H1 (cell line): ENCODE data around the gene HDAC2. TPM values are rescaled to one million over a fixed set of nuclear protein-coding genes. Genes with fewer than 3 reads are reported as not detected.
A peak's percentile ranks its signal among the peaks of the same experiment; 100 is the strongest.

ENCODE experiments used
- CTCF ChIA-PET: fragments of 300-600 bp; sonication (Branson Sonifier 250); formaldehyde crosslinking; loops from one replicate; lab custom pipeline; 2021; ENCODE audit not compliant: partially characterized antibody; lab: Charles Lee
- POLR2A ChIA-PET: fragments of 300-600 bp; sonication (Branson Sonifier 250); formaldehyde crosslinking; loops from one replicate; lab custom pipeline; 2021; ENCODE audit warnings: inconsistent platforms; ENCODE audit not compliant: partially characterized antibody; lab: Charles Lee
- DNase-seq, 2 experiments: peaks; one replicate each; pipeline versions ENCODE4 v3.0.0 to v3.0.0-alpha.2; 2010 to 2022; ENCODE audit warnings: low spot score in 2 of 2, low read depth in 1 of 2, mixed read lengths in 1 of 2
- FAIRE-seq: peaks from 2 replicates; lab custom pipeline; 2011; peaks lifted over from hg19 to GRCh38; lab: Jason Lieb, UNC
- H2AFZ ChIP-seq: 2 replicates; pipeline ENCODE4 v1.8.1; 2012; ENCODE audit warnings: low read length, inconsistent platforms
- H2AK5ac ChIP-seq: 2 replicates; pipeline ENCODE4 v1.6.1; 2013; ENCODE audit warnings: low read depth, low read length
- H2BK120ac ChIP-seq: replicated peaks from 2 replicates; pipeline ENCODE3; 2013; ENCODE audit warnings: low read depth, low read length, inconsistent platforms
- H2BK12ac ChIP-seq: 2 replicates; pipeline ENCODE4 v1.6.1; 2013; ENCODE audit warnings: low read depth, low read length
- H2BK15ac ChIP-seq: 2 replicates; pipeline ENCODE4 v1.6.1; 2013; ENCODE audit warnings: low read length
- H2BK20ac ChIP-seq: 2 replicates; pipeline ENCODE4 v1.6.1; 2013; ENCODE audit warnings: low read length
- H2BK5ac ChIP-seq: 2 replicates; pipeline ENCODE4 v1.6.1; 2013; ENCODE audit warnings: low read depth, low read length
- H3K14ac ChIP-seq: 2 replicates; pipeline ENCODE4 v1.6.1; 2013; ENCODE audit warnings: inconsistent platforms; ENCODE audit not compliant: insufficient read length
- H3K18ac ChIP-seq: 2 replicates; pipeline ENCODE4 v1.6.1; 2013; ENCODE audit warnings: low read length; ENCODE audit errors: extremely low read depth
- H3K23ac ChIP-seq: 2 replicates; pipeline ENCODE4 v1.6.1; 2013; ENCODE audit warnings: inconsistent platforms; ENCODE audit not compliant: insufficient read length
- H3K23me2 ChIP-seq: 2 replicates; pipeline ENCODE4 v1.6.1; 2013; ENCODE audit warnings: low read depth, low read length
- H3K27ac ChIP-seq: 2 replicates; pipeline ENCODE4 v1.6.1; 2011; ENCODE audit warnings: low read depth, low read length, inconsistent platforms
- H3K27me3 ChIP-seq, 4 experiments: replicated peaks in 1 of 4; 1 replicate in 1 of 4; 2 replicates in 3 of 4; pipeline versions ENCODE4 v1.6.1 to v1.8.1; 2011 to 2013; ENCODE audit warnings: low read length in 3 of 4, mild to moderate bottlenecking in 3 of 4, inconsistent platforms in 2 of 4, mixed read lengths in 2 of 4, moderate library complexity in 1 of 4; ENCODE audit not compliant: control insufficient read depth in 3 of 4, insufficient read depth in 3 of 4; ENCODE audit errors: extremely low read depth in 1 of 4
- H3K36me3 ChIP-seq, 4 experiments: 2 replicates each; pipeline versions ENCODE4 v1.6.1 to v1.8.1; 2011 to 2013; ENCODE audit warnings: mild to moderate bottlenecking in 4 of 4, low read length in 3 of 4, moderate library complexity in 2 of 4, control low read depth in 1 of 4, inconsistent platforms in 1 of 4; ENCODE audit not compliant: insufficient read depth in 4 of 4, control insufficient read depth in 2 of 4
- H3K4ac ChIP-seq: replicated peaks from 2 replicates; pipeline ENCODE3; 2013; ENCODE audit warnings: low read length, low read depth, mixed read lengths, inconsistent platforms; ENCODE audit not compliant: insufficient read length
- H3K4me1 ChIP-seq, 4 experiments: replicated peaks in 1 of 4; 1 replicate in 1 of 4; 2 replicates in 3 of 4; pipeline versions ENCODE4 v1.6.1 to v1.8.1; 2011 to 2013; ENCODE audit warnings: low read length in 3 of 4, inconsistent platforms in 2 of 4, mixed read lengths in 1 of 4; ENCODE audit not compliant: insufficient read depth in 4 of 4, control insufficient read depth in 3 of 4
- H3K4me2 ChIP-seq, 2 experiments: 2 replicates each; pipeline versions ENCODE4 v1.6.1 to v1.8.1; 2011 to 2013; ENCODE audit warnings: low read depth in 2 of 2, low read length in 2 of 2, control low read depth in 1 of 2, inconsistent platforms in 1 of 2, mild to moderate bottlenecking in 1 of 2; ENCODE audit not compliant: insufficient read depth in 1 of 2
- H3K4me3 ChIP-seq, 4 experiments: fragments of 200-600, 300-600 bp in 1 of 4; sonication (generic), shearing (Covaris generic), sonication (Bioruptor Twin) in 1 of 4; 2 replicates each; pipeline versions ENCODE4 v1.5.1 to v1.8.1; 2011 to 2016; ENCODE audit warnings: low read length in 4 of 4, low read depth in 3 of 4, control low read depth in 2 of 4, inconsistent platforms in 2 of 4, mild to moderate bottlenecking in 2 of 4, mixed read lengths in 1 of 4, moderate library complexity in 1 of 4; ENCODE audit not compliant: insufficient read depth in 2 of 4; ENCODE audit errors: extremely low read depth in 1 of 4
- H3K56ac ChIP-seq: replicated peaks from 2 replicates; pipeline ENCODE3; 2013; ENCODE audit warnings: low read depth, mild to moderate bottlenecking, mixed read lengths, low read length, inconsistent platforms; ENCODE audit not compliant: insufficient read length
- H3K79me1 ChIP-seq: 2 replicates; pipeline ENCODE4 v1.6.1; 2013; ENCODE audit warnings: low read depth, low read length, control low read depth
- H3K79me2 ChIP-seq, 2 experiments: 2 replicates each; pipeline versions ENCODE4 v1.6.1 to v1.8.1; 2012 to 2013; ENCODE audit warnings: low read length in 2 of 2, mild to moderate bottlenecking in 2 of 2, inconsistent platforms in 1 of 2; ENCODE audit not compliant: insufficient read depth in 2 of 2, control insufficient read depth in 1 of 2
- H3K9ac ChIP-seq, 4 experiments: replicated peaks in 1 of 4; 1 replicate in 1 of 4; 2 replicates in 3 of 4; pipeline versions ENCODE4 v1.6.1 to v1.8.1; 2011 to 2013; ENCODE audit warnings: low read depth in 3 of 4, low read length in 3 of 4, control low read depth in 2 of 4, mild to moderate bottlenecking in 2 of 4, moderate library complexity in 2 of 4, inconsistent platforms in 1 of 4; ENCODE audit errors: extremely low read depth in 1 of 4
- H3K9me3 ChIP-seq, 2 experiments: 2 replicates each; pipeline versions ENCODE4 v1.6.1 to v1.8.1; 2012 to 2013; ENCODE audit warnings: mild to moderate bottlenecking in 2 of 2, moderate library complexity in 2 of 2, control low read depth in 1 of 2, inconsistent platforms in 1 of 2, low read depth in 1 of 2, low read length in 1 of 2, mixed read lengths in 1 of 2; ENCODE audit not compliant: insufficient read depth in 2 of 2
- H4K20me1 ChIP-seq, 2 experiments: replicated peaks in 1 of 2; 2 replicates each; pipeline versions ENCODE3 to v1.8.1; 2011 to 2013; ENCODE audit warnings: inconsistent platforms in 2 of 2, low read length in 2 of 2, mild to moderate bottlenecking in 1 of 2; ENCODE audit not compliant: insufficient read depth in 2 of 2, control insufficient read depth in 1 of 2
- H4K5ac ChIP-seq: 2 replicates; pipeline ENCODE4 v1.6.1; 2013; ENCODE audit warnings: low read length, low read depth, mixed read lengths, inconsistent platforms; ENCODE audit not compliant: insufficient read length
- H4K8ac ChIP-seq: 2 replicates; pipeline ENCODE4 v1.8.0; 2013; ENCODE audit warnings: mild to moderate bottlenecking, moderate library complexity, low read length, inconsistent platforms; ENCODE audit not compliant: insufficient read depth; ENCODE audit errors: extremely low read depth
- H4K91ac ChIP-seq: replicated peaks from 2 replicates; pipeline ENCODE3; 2013; ENCODE audit warnings: low read length, mixed read lengths, inconsistent platforms; ENCODE audit not compliant: insufficient read length
- SP1 ChIP-seq: IDR thresholded peaks from 2 replicates; pipeline ENCODE4 v1.6.1; 2011; ENCODE audit warnings: low read depth, low read length
- YY1 ChIP-seq: IDR thresholded peaks from 2 replicates; pipeline ENCODE4 v1.6.1; 2011; ENCODE audit warnings: low read depth, mild to moderate bottlenecking, low read length
- WGBS, 2 experiments: shearing (Covaris generic) in 1 of 2; methylation state at CpG; one replicate each; pipeline versions ENCODE4 v1.1.6 to v1.1.7; 2013 to 2015; ENCODE audit warnings: low lambda C conversion rate in 2 of 2, mixed read lengths in 2 of 2, inconsistent platforms in 1 of 2, low coverage in 1 of 2, missing lambda C conversion rate in 1 of 2; ENCODE audit not compliant: insufficient replicate concordance in 2 of 2, insufficient coverage in 1 of 2, insufficient read length in 1 of 2; ENCODE audit errors: extremely low coverage in 1 of 2, missing lambda C conversion rate in 1 of 2; 5-methylcytosine and 5-hydroxymethylcytosine counted together
- polyA plus RNA-seq, 7 experiments: library from polyadenylated mRNA; depleted of rRNA in 3 of 7; stranded (reverse) in 5 of 7; unstranded in 2 of 7; fragments of >200 nt in 5 of 7; fragments of 200-250 nt in 2 of 7; gene quantifications; 1 replicate in 5 of 7; 2 replicates in 1 of 7; 4 replicates in 1 of 7; pipeline versions ENCODE4 v1.2.1 to v1.2.3, GENCODE V29; 2011 to 2013; ENCODE audit warnings: missing spikeins in 2 of 7, mixed read lengths in 2 of 7
- total RNA-seq: library from RNA; stranded (reverse); fragmentation: NEBNext Ultra II Directional; extraction: Animal tissue kit (Norgen Biotek cat#: 25700); gene quantifications from 2 replicates; pipeline ENCODE4 v1.2.1, GENCODE V29; 2021

Gene HDAC2
- total and polyA plus RNA-seq, 2 of the 8 experiments (the other 6 are each of a cell fraction or from before 2014, with no cell fraction given), result 323 to 374 TPM

DNA sequence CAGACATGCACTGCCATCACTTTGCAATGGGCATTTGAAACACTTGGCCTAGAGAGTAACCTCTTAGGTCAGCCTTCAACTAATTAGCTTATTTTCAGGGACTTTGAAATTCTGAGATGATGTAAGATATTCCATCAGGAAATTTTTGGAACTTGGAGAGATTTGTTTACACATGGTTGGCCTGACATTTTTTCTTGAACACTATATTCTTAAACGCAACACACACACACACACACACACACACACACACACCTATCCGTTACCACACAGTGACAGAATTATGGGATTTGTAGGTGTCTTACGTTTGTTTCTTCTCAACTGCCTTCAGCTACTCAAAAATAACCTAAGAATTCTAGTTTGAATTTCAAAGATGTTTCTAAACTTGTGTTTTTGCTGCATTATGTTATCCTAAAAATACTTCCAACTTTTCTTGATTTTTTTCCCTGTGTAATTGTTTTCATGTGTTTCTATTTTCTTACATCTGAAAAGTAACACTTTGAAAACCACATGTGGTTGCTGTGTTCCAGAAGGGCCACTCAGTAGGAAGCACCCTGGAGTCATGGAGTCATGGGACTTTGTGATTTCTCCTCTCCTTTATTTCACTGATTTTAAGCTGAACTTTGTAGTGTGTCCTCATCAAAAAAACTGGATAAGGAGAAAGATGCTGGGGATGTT is 81.9 kb downstream of the HDAC2 start:
- H3K27me3 ChIP-seq, result no peaks in the 10 kb centered on the region
- H3K14ac ChIP-seq, result no peak overlapping the region
- H2BK12ac ChIP-seq, result no peak overlapping the region
- H4K20me1 ChIP-seq, result no peaks in the 10 kb centered on the region
- no peak overlapping the region for H4K8ac ChIP-seq
- no peak overlapping the region for H3K4me2 ChIP-seq
- H3K4me3 ChIP-seq, result no peak overlapping the region
- H3K23ac ChIP-seq, result no peak overlapping the region
- CTCF ChIA-PET, result interaction anchor here (1.1 to 5.8 kb wide), 4 partner anchors 9 to 583 kb away, joined by 3 to 27 read pairs (median 10); no protein-coding TSS in a partner anchor
- no peak overlapping the region for H2AK5ac ChIP-seq
- no peak overlapping the region for H3K9ac ChIP-seq
- no peaks in the 10 kb centered on the region for H3K23me2 ChIP-seq
- no peaks in the 10 kb centered on the region for H3K4me1 ChIP-seq
- 91% methylated on average over 3 of the region's 3 CpGs; no CpG with 5 or more reads in 1 of the 2 experiments for WGBS, 2 experiments
- no peaks in the 10 kb centered on the region for H3K36me3 ChIP-seq
- peak overlapping the region; percentile 73 for H3K56ac ChIP-seq
- H2BK120ac ChIP-seq, result no peak overlapping the region
- H2BK20ac ChIP-seq, result no peak overlapping the region
- H4K5ac ChIP-seq, result no peak overlapping the region
- POLR2A ChIA-PET, result interaction anchor here (0.7 kb wide), 1 partner anchor 10 kb away, joined by 4 read pairs; no protein-coding TSS in a partner anchor
- no peak overlapping the region for H2BK5ac ChIP-seq
- no peak overlapping the region for H4K91ac ChIP-seq
- DNase-seq, result no peak
- TF ChIP-seq YY1, result no peak
- TF ChIP-seq SP1, result no peak
- TF ChIP-seq, all 59 proteins: peak for 0
- H3K79me1 ChIP-seq, result no peaks in the 10 kb centered on the region
- H3K9me3 ChIP-seq, result no peaks in the 10 kb centered on the region
- H2AFZ ChIP-seq, result no peak overlapping the region
- no peak for FAIRE-seq
- no peaks in the 10 kb centered on the region for H3K79me2 ChIP-seq
- no peak overlapping the region for H3K27ac ChIP-seq
- no peak overlapping the region for H3K18ac ChIP-seq
- no peak overlapping the region for H3K4ac ChIP-seq
- no peak overlapping the region for H2BK15ac ChIP-seq
